Ishikawa (cell line): ENCODE results near the gene CIROP.

Experiments
- EP300 ChIP-seq: IDR thresholded peaks from 2 replicates; pipeline ENCODE4 v1.6.1; 2012; ENCODE audit warnings: borderline replicate concordance
- REST ChIP-seq: IDR thresholded peaks from 2 replicates; pipeline ENCODE4 v1.6.1; 2012; ENCODE audit warnings: low read depth, mild to moderate bottlenecking

GRCh38 chr14:23125011-23125410 lies 20.2 kb upstream of the CIROP start:
- TF ChIP-seq EP300 (no peak), REST (no peak)
